CD4-positive, alpha-beta memory T cell (primary cell): ENCODE data around the gene DMXL2. TPM values are rescaled to one million over a fixed set of nuclear protein-coding genes. Genes with fewer than 3 reads are reported as not detected.
"Not testable (repeated sequence)": the region's sequence is repeated elsewhere in the genome, so short reads cannot be mapped to it uniquely, and the experiment has no call there.

ENCODE experiments used
- CTCF ChIA-PET: fragments of 350-600 bp; sonication (Branson Sonifier 250); formaldehyde crosslinking; loops from one replicate; lab custom pipeline; 2021; ENCODE audit warnings: inconsistent platforms; ENCODE audit not compliant: partially characterized antibody; lab: Charles Lee
- POLR2A ChIA-PET: fragments of 350-600 bp; sonication (Branson Sonifier 250); formaldehyde crosslinking; loops from one replicate; lab custom pipeline; 2021; ENCODE audit not compliant: partially characterized antibody; lab: Charles Lee
- DNase-seq, 5 donors: peaks; one replicate each; pipeline versions ENCODE4 v3.0.0 to v3.0.0-alpha.2; 2020 to 2022; ENCODE audit warnings: mixed read lengths in 1 of 5
- H3K27ac ChIP-seq: one replicate; pipeline ENCODE4 v1.7.0; 2013; ENCODE audit warnings: low read depth, low read length
- H3K27me3 ChIP-seq: 2 replicates; pipeline ENCODE4 v1.7.0; 2013; ENCODE audit warnings: mild to moderate bottlenecking, low read length, moderate library complexity; ENCODE audit not compliant: insufficient read depth
- H3K36me3 ChIP-seq: 2 replicates; pipeline ENCODE4 v1.7.0; 2013; ENCODE audit warnings: mild to moderate bottlenecking, low read length, moderate library complexity; ENCODE audit not compliant: insufficient read depth
- H3K4me1 ChIP-seq: 2 replicates; pipeline ENCODE4 v1.7.0; 2013; ENCODE audit warnings: mild to moderate bottlenecking, low read length, moderate library complexity; ENCODE audit not compliant: insufficient read depth
- H3K4me3 ChIP-seq, 2 donors: one replicate each; pipeline ENCODE4 v1.7.0; 2013; ENCODE audit warnings: low read length in 2 of 2, mild to moderate bottlenecking in 1 of 2
- H3K9me3 ChIP-seq, 2 donors: one replicate each; pipeline ENCODE4 v1.7.0; 2013; ENCODE audit warnings: low read length in 2 of 2, control low read depth in 1 of 2; ENCODE audit not compliant: control insufficient read depth in 1 of 2
- H3K27ac Mint-ChIP-seq, 7 donors: one replicate each; pipeline ENCODE4 v1.8.0; 2020 to 2021; ENCODE audit warnings: mixed read lengths in 7 of 7, mild to moderate bottlenecking in 6 of 7, inconsistent platforms in 3 of 7, moderate library complexity in 3 of 7
- H3K27me3 Mint-ChIP-seq, 2 donors: one replicate each; pipeline ENCODE4 v1.8.0; 2020 to 2021; ENCODE audit warnings: mixed read lengths in 2 of 2
- H3K36me3 Mint-ChIP-seq, 2 donors: one replicate each; pipeline ENCODE4 v1.8.0; 2020 to 2021; ENCODE audit warnings: mixed read lengths in 2 of 2, inconsistent platforms in 1 of 2, mild to moderate bottlenecking in 1 of 2
- H3K4me1 Mint-ChIP-seq, 4 donors: one replicate each; pipeline ENCODE4 v1.8.0; 2020 to 2021; ENCODE audit warnings: mixed read lengths in 4 of 4, mild to moderate bottlenecking in 1 of 4
- H3K4me3 Mint-ChIP-seq, 8 donors: one replicate each; pipeline ENCODE4 v1.8.0; 2020 to 2021; ENCODE audit warnings: mixed read lengths in 8 of 8, mild to moderate bottlenecking in 7 of 8, moderate library complexity in 6 of 8, inconsistent platforms in 3 of 8
- H3K9me3 Mint-ChIP-seq, 8 donors: one replicate each; pipeline ENCODE4 v1.8.0; 2020 to 2021; ENCODE audit warnings: mixed read lengths in 8 of 8, mild to moderate bottlenecking in 5 of 8, inconsistent platforms in 3 of 8, moderate library complexity in 1 of 8
- intact Hi-C: fragments of 100-400 bp; cut with micrococcal nuclease; formaldehyde crosslinking; loops from one replicate; pipeline ENCODE4 v1.15.1; 2023
- polyA plus RNA-seq, 2 donors: library from polyadenylated mRNA; unstranded; fragments of 300-500 nt; fragmentation: Illumina TruSeq; gene quantifications; one replicate each; pipeline ENCODE4 v1.2.3, GENCODE V29; 2021
- total RNA-seq, 2 experiments: library from RNA; stranded (reverse); gene quantifications; one replicate each; pipeline ENCODE4 v1.2.3, GENCODE V29; 2021

The DMXL2 gene
- total and polyA plus RNA-seq, 4 experiments from 2014 or later = 0.14 to 10.1 (median 4.3) TPM

GRCh38 chr15:51658664-51659063 is 36.1 kb upstream of the DMXL2 start:
- Histone ChIP-seq H3K27ac (no peak overlapping the region), H3K27me3 (no peaks in the 10 kb centered on the region), H3K4me3 (no peak overlapping the region), H3K36me3 (no peaks in the 10 kb centered on the region), H3K9me3 (no peaks in the 10 kb centered on the region), H3K4me1 (no peaks in the 10 kb centered on the region)
- Mint-ChIP-seq H3K4me1 (no peaks in the 10 kb centered on the region), H3K9me3 (no peaks in the 10 kb centered on the region), H3K36me3 (no peaks in the 10 kb centered on the region), H3K27ac (no peak overlapping the region), H3K27me3 (peaks cover 0 to 3% of the 10 kb centered on the region in 2 donors), H3K4me3 (no peak overlapping the region)
- CTCF ChIA-PET = interaction anchor here (1.3 to 1.8 kb wide), 2 partner anchors 9 to 118 kb away, joined by 3 to 8 read pairs; no protein-coding TSS in a partner anchor
- intact Hi-C loops = loop anchor here (10.0 kb wide), 1 partner anchor 246 kb away; no protein-coding TSS in a partner anchor
- DNase-seq = no peak
- POLR2A ChIA-PET = no interaction called here

- POLR2A ChIA-PET = interaction anchor here (0.6 kb wide), 1 partner anchor 102 kb away, joined by 3 read pairs; no protein-coding TSS in a partner anchor
- not testable (repeated sequence) for H3K27me3 ChIP-seq, H3K4me3 Mint-ChIP-seq, H3K4me1 ChIP-seq, H3K27ac ChIP-seq, H3K27me3 Mint-ChIP-seq, H3K9me3 ChIP-seq, H3K4me3 ChIP-seq, H3K4me1 Mint-ChIP-seq, H3K36me3 ChIP-seq, H3K9me3 Mint-ChIP-seq, H3K36me3 Mint-ChIP-seq, H3K27ac Mint-ChIP-seq
- peak in 1 of 5 donors; percentile 1 for DNase-seq
- CTCF ChIA-PET = interaction anchor here (0.8 to 3.9 kb wide), 3 partner anchors 112 to 121 kb away, joined by 3 to 18 read pairs (median 5); no protein-coding TSS in a partner anchor
- intact Hi-C loops = loop anchor here (10.0 kb wide), 1 partner anchor 249 kb away; no protein-coding TSS in a partner anchor
Measured at GRCh38 chr15:51655401-51656057, 33.0 kb upstream of the DMXL2 start.

- DNase-seq = no peak
Measured at GRCh38 chr15:51652084-51652668, 29.6 kb upstream of the DMXL2 start.

GRCh38 chr15:51649659-51650521 is 27.3 kb upstream of the DMXL2 start:
- Histone ChIP-seq H3K4me1 (no peaks in the 10 kb centered on the region), H3K27ac (no peak overlapping the region), H3K27me3 (no peaks in the 10 kb centered on the region), H3K4me3 (no peak overlapping the region), H3K36me3 (no peaks in the 10 kb centered on the region), H3K9me3 (no peaks in the 10 kb centered on the region)
- no peaks in the 10 kb centered on the region for H3K9me3 Mint-ChIP-seq
- peak; percentile 65 to 72 (median 68) for DNase-seq
- no peaks in the 10 kb centered on the region for H3K4me1 Mint-ChIP-seq
- no peak overlapping the region for H3K4me3 Mint-ChIP-seq
- intact Hi-C loops = loop anchor here (1.0 to 10.0 kb wide), 3 partner anchors 85 to 255 kb away; no protein-coding TSS in a partner anchor
- H3K27ac Mint-ChIP-seq = no peak overlapping the region
- CTCF ChIA-PET = interaction anchor here (0.6 to 8.8 kb wide), 33 partner anchors 8 to 578 kb away, joined by 3 to 283 read pairs (median 5); partner anchors contain the start of genes DMXL2 and LYSMD2
- no peaks in the 10 kb centered on the region for H3K27me3 Mint-ChIP-seq
- H3K36me3 Mint-ChIP-seq = no peaks in the 10 kb centered on the region
- POLR2A ChIA-PET = interaction anchor here (1.1 to 2.2 kb wide), 3 partner anchors 87 to 127 kb away, joined by 6 to 23 read pairs (median 7); partner anchors contain the start of gene LYSMD2

More at GRCh38 chr15:51652084-51652668, 29.6 kb upstream of the DMXL2 start:
- no peaks in the 10 kb centered on the region for H3K4me1 ChIP-seq
- Mint-ChIP-seq H3K27me3 (no peaks in the 10 kb centered on the region), H3K9me3 (no peaks in the 10 kb centered on the region), H3K36me3 (no peaks in the 10 kb centered on the region), H3K27ac (no peak overlapping the region), H3K4me1 (no peaks in the 10 kb centered on the region), H3K4me3 (no peak overlapping the region)
- intact Hi-C loops = loop anchor here (10.0 kb wide), 1 partner anchor 253 kb away; no protein-coding TSS in a partner anchor
- no peaks in the 10 kb centered on the region for H3K36me3 ChIP-seq
- POLR2A ChIA-PET = no interaction called here
- H3K4me3 ChIP-seq = no peak overlapping the region
- no peaks in the 10 kb centered on the region for H3K9me3 ChIP-seq
- CTCF ChIA-PET = interaction anchor here (8.8 kb wide), 1 partner anchor 123 kb away, joined by 283 read pairs; no protein-coding TSS in a partner anchor
- H3K27me3 ChIP-seq = no peaks in the 10 kb centered on the region
- H3K27ac ChIP-seq = no peak overlapping the region

GRCh38 chr15:51648643-51649042 is 26.1 kb upstream of the DMXL2 start:
- H3K4me3 ChIP-seq, H3K27me3 ChIP-seq, H3K4me1 Mint-ChIP-seq, H3K27ac ChIP-seq, H3K9me3 Mint-ChIP-seq, H3K27ac Mint-ChIP-seq, H3K4me3 Mint-ChIP-seq, H3K36me3 Mint-ChIP-seq, DNase-seq, H3K9me3 ChIP-seq, H3K27me3 Mint-ChIP-seq, intact Hi-C loops, H3K36me3 ChIP-seq, POLR2A ChIA-PET, H3K4me1 ChIP-seq: not testable (repeated sequence)
- CTCF ChIA-PET = interaction anchor here (0.9 to 8.8 kb wide), 4 partner anchors 50 to 135 kb away, joined by 3 to 283 read pairs (median 10); no protein-coding TSS in a partner anchor

- H3K4me1 ChIP-seq, H3K9me3 ChIP-seq, H3K4me3 Mint-ChIP-seq, H3K4me1 Mint-ChIP-seq, POLR2A ChIA-PET, H3K36me3 ChIP-seq, DNase-seq, intact Hi-C loops, H3K27me3 Mint-ChIP-seq, H3K36me3 Mint-ChIP-seq, H3K27ac ChIP-seq, H3K27ac Mint-ChIP-seq, H3K4me3 ChIP-seq, H3K27me3 ChIP-seq, H3K9me3 Mint-ChIP-seq: not testable (repeated sequence)
- CTCF ChIA-PET = interaction anchor here (1.0 to 8.8 kb wide), 3 partner anchors 113 to 130 kb away, joined by 3 to 283 read pairs (median 4); no protein-coding TSS in a partner anchor
Measured at GRCh38 chr15:51648101-51648500, 25.5 kb upstream of the DMXL2 start.
